HG03103 (cell line): ENCODE results near the gene MLC1.

Experiments used
- ATAC-seq: cut with Tn5 transposase; IDR thresholded peaks from one replicate; pipeline ENCODE4 v1.9.1; 2021; ENCODE audit warnings: low read depth; ENCODE audit not compliant: unreplicated experiment

Gene MLC1

GRCh38 chr22:50085211-50085972 lies at the start of gene MLC1:
Gene MLC1, minus strand, starts transcription at chr22:50085426. Its CDS starts 524 bp downstream, at chr22:50084902.
- ATAC-seq: no peak

- ATAC-seq: no peak
Observed at GRCh38 chr22:50134481-50134880, 49.3 kb upstream of the MLC1 start.

- no peak for ATAC-seq
Observed at GRCh38 chr22:50131894-50132293, 46.7 kb upstream of the MLC1 start.

- ATAC-seq: no peak
Observed at GRCh38 chr22:50129121-50129736, 44.0 kb upstream of the MLC1 start.

- ATAC-seq: no peak
Observed at GRCh38 chr22:50125029-50125428, 39.8 kb upstream of the MLC1 start.

GRCh38 chr22:50123119-50123518 lies 37.9 kb upstream of the MLC1 start:
- ATAC-seq: no peak

GRCh38 chr22:50121202-50121740 lies 36.0 kb upstream of the MLC1 start:
- ATAC-seq: no peak

GRCh38 chr22:50119768-50120251 lies 34.6 kb upstream of the MLC1 start:
- no peak for ATAC-seq

- ATAC-seq: no peak
Observed at GRCh38 chr22:50119169-50119767, 34.0 kb upstream of the MLC1 start.

- ATAC-seq: no peak
Observed at GRCh38 chr22:50118557-50119168, 33.4 kb upstream of the MLC1 start.

- no peak for ATAC-seq
Observed at GRCh38 chr22:50118129-50118528, 32.9 kb upstream of the MLC1 start.

GRCh38 chr22:50117168-50117762 lies 32.0 kb upstream of the MLC1 start:
- ATAC-seq: no peak

- ATAC-seq: no peak
Observed at GRCh38 chr22:50115693-50116092, 30.5 kb upstream of the MLC1 start.

GRCh38 chr22:50114221-50115021 lies 29.2 kb upstream of the MLC1 start:
- ATAC-seq: no peak

GRCh38 chr22:50112151-50113118 lies 27.2 kb upstream of the MLC1 start:
- no peak for ATAC-seq

- no peak for ATAC-seq
Observed at GRCh38 chr22:50111056-50111455, 25.8 kb upstream of the MLC1 start.

- no peak for ATAC-seq
Observed at GRCh38 chr22:50107529-50107928, 22.3 kb upstream of the MLC1 start.

- no peak for ATAC-seq
Observed at GRCh38 chr22:50105208-50106100, 20.2 kb upstream of the MLC1 start.
